Measurements from ENCODE around the gene CAPZA1.

DNA sequence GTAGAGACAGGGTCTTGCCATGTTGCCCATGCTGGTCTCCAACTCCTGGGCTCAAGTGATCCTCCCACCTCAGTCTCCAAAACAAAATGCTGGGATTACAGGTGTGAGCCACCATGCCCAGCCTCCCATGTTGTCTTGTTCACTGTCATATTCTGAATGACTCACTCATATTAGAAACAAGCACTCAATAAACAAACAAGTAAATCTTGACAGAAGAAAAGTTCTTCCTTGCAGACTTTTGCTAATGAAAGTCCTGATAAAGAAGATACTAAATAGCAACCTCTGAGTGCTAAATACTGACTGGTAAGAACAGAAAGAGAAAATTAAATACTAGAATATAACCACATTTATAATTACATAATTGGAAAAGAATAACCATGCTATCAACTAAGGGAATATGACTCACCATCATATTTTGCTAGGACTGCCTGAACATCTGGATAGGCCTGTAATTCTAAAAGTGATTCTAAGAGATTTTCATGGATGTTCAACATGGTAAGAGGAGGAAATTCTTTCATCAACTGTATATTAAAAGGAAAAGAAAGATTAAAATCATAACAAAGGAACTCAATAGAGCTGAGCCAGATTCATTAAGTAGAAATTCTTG lies 37.9 kb upstream of the CAPZA1 start:
- TF ChIP-seq, protein P1, sequence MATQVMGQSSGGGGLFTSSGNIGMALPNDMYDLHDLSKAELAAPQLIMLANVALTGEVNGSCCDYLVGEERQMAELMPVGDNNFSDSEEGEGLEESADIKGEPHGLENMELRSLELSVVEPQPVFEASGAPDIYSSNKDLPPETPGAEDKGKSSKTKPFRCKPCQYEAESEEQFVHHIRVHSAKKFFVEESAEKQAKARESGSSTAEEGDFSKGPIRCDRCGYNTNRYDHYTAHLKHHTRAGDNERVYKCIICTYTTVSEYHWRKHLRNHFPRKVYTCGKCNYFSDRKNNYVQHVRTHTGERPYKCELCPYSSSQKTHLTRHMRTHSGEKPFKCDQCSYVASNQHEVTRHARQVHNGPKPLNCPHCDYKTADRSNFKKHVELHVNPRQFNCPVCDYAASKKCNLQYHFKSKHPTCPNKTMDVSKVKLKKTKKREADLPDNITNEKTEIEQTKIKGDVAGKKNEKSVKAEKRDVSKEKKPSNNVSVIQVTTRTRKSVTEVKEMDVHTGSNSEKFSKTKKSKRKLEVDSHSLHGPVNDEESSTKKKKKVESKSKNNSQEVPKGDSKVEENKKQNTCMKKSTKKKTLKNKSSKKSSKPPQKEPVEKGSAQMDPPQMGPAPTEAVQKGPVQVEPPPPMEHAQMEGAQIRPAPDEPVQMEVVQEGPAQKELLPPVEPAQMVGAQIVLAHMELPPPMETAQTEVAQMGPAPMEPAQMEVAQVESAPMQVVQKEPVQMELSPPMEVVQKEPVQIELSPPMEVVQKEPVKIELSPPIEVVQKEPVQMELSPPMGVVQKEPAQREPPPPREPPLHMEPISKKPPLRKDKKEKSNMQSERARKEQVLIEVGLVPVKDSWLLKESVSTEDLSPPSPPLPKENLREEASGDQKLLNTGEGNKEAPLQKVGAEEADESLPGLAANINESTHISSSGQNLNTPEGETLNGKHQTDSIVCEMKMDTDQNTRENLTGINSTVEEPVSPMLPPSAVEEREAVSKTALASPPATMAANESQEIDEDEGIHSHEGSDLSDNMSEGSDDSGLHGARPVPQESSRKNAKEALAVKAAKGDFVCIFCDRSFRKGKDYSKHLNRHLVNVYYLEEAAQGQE (IDR thresholded peaks at IDR 0.05; ENCODE audit: low read depth, low read length): no peak
- TF ChIP-seq EZH2phosphoT487 (IDR thresholded peaks at IDR 0.05; ENCODE audit: borderline replicate concordance, low read depth) (no peak), EP300 (IDR thresholded peaks at IDR 0.05; ENCODE audit: borderline replicate concordance in 1 of 2, low read depth in 1 of 2, low read length in 1 of 2) (no peak), JUND (IDR thresholded peaks at IDR 0.05) (no peak), ELF1 (IDR thresholded peaks at IDR 0.05) (no peak), RFX5 (IDR thresholded peaks at IDR 0.05; ENCODE audit: low read length) (no peak)
- TF ChIP-seq, protein P2, sequence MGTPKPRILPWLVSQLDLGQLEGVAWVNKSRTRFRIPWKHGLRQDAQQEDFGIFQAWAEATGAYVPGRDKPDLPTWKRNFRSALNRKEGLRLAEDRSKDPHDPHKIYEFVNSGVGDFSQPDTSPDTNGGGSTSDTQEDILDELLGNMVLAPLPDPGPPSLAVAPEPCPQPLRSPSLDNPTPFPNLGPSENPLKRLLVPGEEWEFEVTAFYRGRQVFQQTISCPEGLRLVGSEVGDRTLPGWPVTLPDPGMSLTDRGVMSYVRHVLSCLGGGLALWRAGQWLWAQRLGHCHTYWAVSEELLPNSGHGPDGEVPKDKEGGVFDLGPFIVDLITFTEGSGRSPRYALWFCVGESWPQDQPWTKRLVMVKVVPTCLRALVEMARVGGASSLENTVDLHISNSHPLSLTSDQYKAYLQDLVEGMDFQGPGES (IDR thresholded peaks at IDR 0.05; ENCODE audit: low read depth, low read length): no peak
- TF ChIP-seq, protein P3, sequence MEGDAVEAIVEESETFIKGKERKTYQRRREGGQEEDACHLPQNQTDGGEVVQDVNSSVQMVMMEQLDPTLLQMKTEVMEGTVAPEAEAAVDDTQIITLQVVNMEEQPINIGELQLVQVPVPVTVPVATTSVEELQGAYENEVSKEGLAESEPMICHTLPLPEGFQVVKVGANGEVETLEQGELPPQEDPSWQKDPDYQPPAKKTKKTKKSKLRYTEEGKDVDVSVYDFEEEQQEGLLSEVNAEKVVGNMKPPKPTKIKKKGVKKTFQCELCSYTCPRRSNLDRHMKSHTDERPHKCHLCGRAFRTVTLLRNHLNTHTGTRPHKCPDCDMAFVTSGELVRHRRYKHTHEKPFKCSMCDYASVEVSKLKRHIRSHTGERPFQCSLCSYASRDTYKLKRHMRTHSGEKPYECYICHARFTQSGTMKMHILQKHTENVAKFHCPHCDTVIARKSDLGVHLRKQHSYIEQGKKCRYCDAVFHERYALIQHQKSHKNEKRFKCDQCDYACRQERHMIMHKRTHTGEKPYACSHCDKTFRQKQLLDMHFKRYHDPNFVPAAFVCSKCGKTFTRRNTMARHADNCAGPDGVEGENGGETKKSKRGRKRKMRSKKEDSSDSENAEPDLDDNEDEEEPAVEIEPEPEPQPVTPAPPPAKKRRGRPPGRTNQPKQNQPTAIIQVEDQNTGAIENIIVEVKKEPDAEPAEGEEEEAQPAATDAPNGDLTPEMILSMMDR (IDR thresholded peaks at IDR 0.05): no peak

Data from SK-N-SH (cell line).